GM06990 (cell line): Measurements from ENCODE around the gene PRDM2.

Experiments used
- DNase-seq: peaks from one replicate; pipeline ENCODE4 v3.0.0-alpha.2; 2011; ENCODE audit not compliant: insufficient read length; ENCODE audit errors: extremely low read depth
- H3K27me3 ChIP-seq: replicated peaks from 2 replicates; pipeline ENCODE4 v1.6.0; 2011; ENCODE audit warnings: low read length; ENCODE audit not compliant: control insufficient read depth, insufficient read depth
- H3K36me3 ChIP-seq: 2 replicates; pipeline ENCODE4 v1.5.1; 2011; ENCODE audit warnings: low read length; ENCODE audit not compliant: control insufficient read depth, insufficient read depth
- H3K4me3 ChIP-seq: replicated peaks from 2 replicates; pipeline ENCODE4 v1.5.1; 2011; ENCODE audit warnings: low read depth, mild to moderate bottlenecking, control low read depth, low read length
- CTCF ChIP-seq: IDR thresholded peaks from 2 replicates; pipeline ENCODE4 v1.5.1; 2011; ENCODE audit warnings: low read length, control low read depth, mild to moderate bottlenecking, inconsistent platforms; ENCODE audit not compliant: insufficient read depth, poor library complexity, severe bottlenecking

Gene PRDM2

GRCh38 chr1:13783551-13783950 is 83.6 kb downstream of the PRDM2 start:
- H3K4me3 ChIP-seq = no peak overlapping the region
- H3K27me3 ChIP-seq = no peaks in the 10 kb centered on the region
- no peak for TF ChIP-seq CTCF
- no peak for DNase-seq
- peaks cover 33% of the 10 kb centered on the region for H3K36me3 ChIP-seq

GRCh38 chr1:13784971-13785370 is 85.0 kb downstream of the PRDM2 start:
- TF ChIP-seq CTCF = no peak
- DNase-seq = no peak
- no peaks in the 10 kb centered on the region for H3K27me3 ChIP-seq
- peaks cover 39% of the 10 kb centered on the region for H3K36me3 ChIP-seq
- H3K4me3 ChIP-seq = no peak overlapping the region

GRCh38 chr1:13786541-13786940 is 86.6 kb downstream of the PRDM2 start:
- Histone ChIP-seq H3K36me3 (peaks cover 35% of the 10 kb centered on the region), H3K27me3 (no peaks in the 10 kb centered on the region), H3K4me3 (no peak overlapping the region)
- no peak for TF ChIP-seq CTCF
- DNase-seq = no peak

GRCh38 chr1:13788795-13789194 is 88.8 kb downstream of the PRDM2 start:
- no peak for DNase-seq
- H3K4me3 ChIP-seq = no peak overlapping the region
- TF ChIP-seq CTCF = no peak
- H3K36me3 ChIP-seq = peaks cover 22% of the 10 kb centered on the region
- no peaks in the 10 kb centered on the region for H3K27me3 ChIP-seq

GRCh38 chr1:13790290-13791030 is 90.5 kb downstream of the PRDM2 start:
- no peak overlapping the region for H3K4me3 ChIP-seq
- no peak for TF ChIP-seq CTCF
- H3K27me3 ChIP-seq = no peaks in the 10 kb centered on the region
- DNase-seq = no peak
- H3K36me3 ChIP-seq = peaks cover 24% of the 10 kb centered on the region

- Histone ChIP-seq H3K27me3 (no peaks in the 10 kb centered on the region), H3K36me3 (peaks cover 23% of the 10 kb centered on the region), H3K4me3 (no peak overlapping the region)
- no peak for TF ChIP-seq CTCF
- no peak for DNase-seq
Measured at GRCh38 chr1:13792419-13792818, 92.4 kb downstream of the PRDM2 start.
